GM21526 (cell line): ENCODE results near the gene FZR1.
"Not testable (repeated sequence)": the region's sequence is repeated elsewhere in the genome, so short reads cannot be mapped to it uniquely, and the experiment has no call there.

Experiments
- ATAC-seq: cut with Tn5 transposase; IDR thresholded peaks from one replicate; pipeline ENCODE4 v1.9.1; 2021; ENCODE audit warnings: moderate library complexity; ENCODE audit not compliant: unreplicated experiment, low FRiP score

Gene FZR1

GRCh38 chr19:3494051-3494450, 12.1 kb upstream of the FZR1 start:
- ATAC-seq = no peak

- no peak for ATAC-seq
Measured at GRCh38 chr19:3494559-3494958, 11.6 kb upstream of the FZR1 start.

GRCh38 chr19:3496392-3497273, 9.5 kb upstream of the FZR1 start:
- no peak for ATAC-seq

GRCh38 chr19:3497757-3498520, 8.2 kb upstream of the FZR1 start:
- ATAC-seq = no peak

- ATAC-seq = peak; percentile 8
Measured at GRCh38 chr19:3499738-3500428, 6.2 kb upstream of the FZR1 start.

GRCh38 chr19:3500429-3501101, 5.5 kb upstream of the FZR1 start, which contains the start of gene DOHH:
DOHH (minus strand) TSS chr19:3500674; CDS start chr19:3496814, 3,860 bp downstream.
- peak; percentile 65 for ATAC-seq

- no peak for ATAC-seq
Measured at GRCh38 chr19:3501780-3502179, 4.3 kb upstream of the FZR1 start.

GRCh38 chr19:3503036-3503572, 3.0 kb upstream of the FZR1 start:
- ATAC-seq = no peak

- no peak for ATAC-seq
Measured at GRCh38 chr19:3504735-3505134, 1.4 kb upstream of the FZR1 start.

- peak; percentile 18 for ATAC-seq
Measured at GRCh38 chr19:3506384-3507340, 551 bp downstream of the FZR1 start.

GRCh38 chr19:3507371-3508120, 1.4 kb downstream of the FZR1 start:
- ATAC-seq = no peak

GRCh38 chr19:3508121-3508661, 2.1 kb downstream of the FZR1 start:
- not testable (repeated sequence) for ATAC-seq

- no peak for ATAC-seq
Measured at GRCh38 chr19:3508771-3509535, 2.8 kb downstream of the FZR1 start.

GRCh38 chr19:3509566-3509989, 3.5 kb downstream of the FZR1 start:
- no peak for ATAC-seq

- no peak for ATAC-seq
Measured at GRCh38 chr19:3510727-3511126, 4.6 kb downstream of the FZR1 start.

GRCh38 chr19:3511506-3512251, 5.6 kb downstream of the FZR1 start:
- ATAC-seq = no peak
